Keratinocyte (primary cell): Measurements from ENCODE around the gene EYS. TPM values are rescaled to one million over a fixed set of nuclear protein-coding genes. Genes with fewer than 3 reads are reported as not detected.

ENCODE experiments used
- DNase-seq: peaks from one replicate; pipeline ENCODE4 v3.0.0-alpha.2; 2011; ENCODE audit warnings: low read depth, missing footprints, low spot score
- FAIRE-seq: peaks from 2 replicates; lab custom pipeline; 2011; peaks lifted over from hg19 to GRCh38; lab: Jason Lieb, UNC
- H2AFZ ChIP-seq: 2 replicates; pipeline ENCODE4 v1.6.0; 2012; ENCODE audit warnings: low read length, control low read depth, inconsistent platforms; ENCODE audit not compliant: control insufficient read depth
- H3K27ac ChIP-seq: 2 replicates; pipeline ENCODE4 v1.5.1; 2011; ENCODE audit warnings: low read length; ENCODE audit not compliant: control insufficient read depth, insufficient read depth
- H3K27me3 ChIP-seq: 3 replicates; pipeline ENCODE4 v1.6.0; 2011; ENCODE audit warnings: low read length; ENCODE audit not compliant: control insufficient read depth, insufficient read depth; ENCODE audit errors: extremely low read depth
- H3K36me3 ChIP-seq, 2 experiments: 2 replicates in 1 of 2; 3 replicates in 1 of 2; pipeline ENCODE4 v1.5.1; 2011; ENCODE audit warnings: low read length in 2 of 2, mild to moderate bottlenecking in 1 of 2; ENCODE audit not compliant: control insufficient read depth in 2 of 2, insufficient read depth in 2 of 2; ENCODE audit errors: extremely low read depth in 1 of 2
- H3K4me1 ChIP-seq: 3 replicates; pipeline ENCODE4 v1.5.1; 2011; ENCODE audit warnings: low read length; ENCODE audit not compliant: control insufficient read depth, insufficient read depth; ENCODE audit errors: extremely low read depth
- H3K4me2 ChIP-seq: 3 replicates; pipeline ENCODE4 v1.6.0; 2011; ENCODE audit warnings: low read depth, low read length; ENCODE audit not compliant: control insufficient read depth, insufficient read depth; ENCODE audit errors: extremely low read depth
- H3K4me3 ChIP-seq, 3 experiments: fragments of 200-600 bp in 1 of 3; sonication (generic) in 1 of 3; 2 replicates in 2 of 3; 3 replicates in 1 of 3; pipeline ENCODE4 v1.5.1; 2011 to 2016; ENCODE audit warnings: low read length in 3 of 3, mild to moderate bottlenecking in 3 of 3, control low read depth in 2 of 3, inconsistent platforms in 1 of 3, low read depth in 1 of 3, mixed read lengths in 1 of 3, mixed run types in 1 of 3, moderate library complexity in 1 of 3; ENCODE audit not compliant: control insufficient read depth in 2 of 3, insufficient read depth in 2 of 3; ENCODE audit errors: extremely low read depth in 1 of 3
- H3K79me2 ChIP-seq: 2 replicates; pipeline ENCODE4 v1.6.0; 2012; ENCODE audit warnings: low read length; ENCODE audit not compliant: control insufficient read depth, insufficient read depth
- H3K9ac ChIP-seq: 3 replicates; pipeline ENCODE4 v1.6.0; 2011; ENCODE audit warnings: low read length; ENCODE audit not compliant: control insufficient read depth, insufficient read depth; ENCODE audit errors: extremely low read depth
- H3K9me1 ChIP-seq: 3 replicates; pipeline ENCODE4 v1.6.0; 2011; ENCODE audit warnings: low read length; ENCODE audit not compliant: control insufficient read depth, insufficient read depth; ENCODE audit errors: extremely low read depth
- H3K9me3 ChIP-seq: 2 replicates; pipeline ENCODE4 v1.5.1; 2012; ENCODE audit warnings: low read depth, low read length; ENCODE audit not compliant: control insufficient read depth
- H4K20me1 ChIP-seq: 3 replicates; pipeline ENCODE4 v1.6.0; 2011; ENCODE audit warnings: low read length; ENCODE audit not compliant: control insufficient read depth, insufficient read depth; ENCODE audit errors: extremely low read depth
- CTCF ChIP-seq, 3 experiments: IDR thresholded peaks in 1 of 3; conservative IDR thresholded peaks in 1 of 3; optimal IDR thresholded peaks in 1 of 3; 2 replicates in 2 of 3; 3 replicates in 1 of 3; pipeline versions ENCODE3 to v1.5.1; 2011; ENCODE audit warnings: low read length in 3 of 3, mild to moderate bottlenecking in 3 of 3, moderate library complexity in 2 of 3, control low read depth in 1 of 3, inconsistent platforms in 1 of 3; ENCODE audit not compliant: insufficient read depth in 2 of 3; ENCODE audit errors: extremely low read depth in 1 of 3
- EZH2 ChIP-seq: IDR thresholded peaks from one replicate; pipeline ENCODE4 v1.6.1; 2012; ENCODE audit warnings: inconsistent platforms, mild to moderate bottlenecking, low read length, moderate library complexity
- dilution Hi-C: fragments of 300-500 bp; cut with MboI; formaldehyde crosslinking; loops from one replicate; pipeline ENCODE4 v1.7.0; 2020; ENCODE audit warnings: low sequenced_read_pairs; ENCODE audit not compliant: extremely low pct_ligation_motif_present
- polyA plus RNA-seq, 5 experiments: library from polyadenylated mRNA; depleted of rRNA in 3 of 5; stranded (reverse) in 3 of 5; stranded (forward) in 1 of 5; unstranded in 1 of 5; fragments of >200 nt; gene quantifications; 1 replicate in 1 of 5; 2 replicates in 3 of 5; 3 replicates in 1 of 5; pipeline versions ENCODE4 v1.2.1 to v1.2.3, GENCODE V29; 2011 to 2012; ENCODE audit warnings: missing spikeins in 2 of 5, low read depth in 1 of 5, low replicate concordance in 1 of 5

The EYS gene
- polyA plus RNA-seq, 1 donor (not counting 4 experiments of a cell fraction or from before 2014, with no cell fraction given) = 0.34 TPM

GRCh38 chr6:64281167-64281566, 1425.9 kb downstream of the EYS start:
- Histone ChIP-seq H3K27me3 (no peaks in the 10 kb centered on the region), H3K27ac (no peak overlapping the region), H3K4me3 (no peak overlapping the region), H3K9me1 (no peaks in the 10 kb centered on the region), H2AFZ (no peak overlapping the region), H3K36me3 (no peaks in the 10 kb centered on the region), H3K4me2 (no peak overlapping the region), H3K9ac (no peak overlapping the region), H4K20me1 (no peaks in the 10 kb centered on the region), H3K9me3 (no peaks in the 10 kb centered on the region), H3K79me2 (no peaks in the 10 kb centered on the region), H3K4me1 (no peaks in the 10 kb centered on the region)
- DNase-seq (no peak), FAIRE-seq (no peak)
- TF ChIP-seq EZH2 = no peak
- no peak for TF ChIP-seq CTCF (optimal IDR thresholded peaks at IDR 0.05 in 1 of 3, IDR thresholded peaks at IDR 0.05 in 1 of 3, conservative IDR thresholded peaks at IDR 0.05 in 1 of 3; ENCODE audit: extremely low read depth in 1 of 3, insufficient read depth in 2 of 3, low read length in 3 of 3)
- dilution Hi-C loops = no loop called here

GRCh38 chr6:64280569-64280968, 1426.5 kb downstream of the EYS start:
- H2AFZ ChIP-seq = no peak overlapping the region
- H3K4me2 ChIP-seq = no peak overlapping the region
- no peaks in the 10 kb centered on the region for H3K9me1 ChIP-seq
- no peaks in the 10 kb centered on the region for H3K4me1 ChIP-seq
- no peak for FAIRE-seq
- H3K27me3 ChIP-seq = no peaks in the 10 kb centered on the region
- no peaks in the 10 kb centered on the region for H3K36me3 ChIP-seq
- no peak for DNase-seq
- H3K27ac ChIP-seq = no peak overlapping the region
- H3K9ac ChIP-seq = no peak overlapping the region
- H3K79me2 ChIP-seq = no peaks in the 10 kb centered on the region
- no peak overlapping the region for H3K4me3 ChIP-seq
- dilution Hi-C loops = no loop called here
- H3K9me3 ChIP-seq = no peaks in the 10 kb centered on the region
- no peaks in the 10 kb centered on the region for H4K20me1 ChIP-seq
- TF ChIP-seq EZH2 (no peak), CTCF (optimal IDR thresholded peaks at IDR 0.05 in 1 of 3, IDR thresholded peaks at IDR 0.05 in 1 of 3, conservative IDR thresholded peaks at IDR 0.05 in 1 of 3; ENCODE audit: extremely low read depth in 1 of 3, insufficient read depth in 2 of 3, low read length in 3 of 3) (peak in 2 of 3 experiments; percentile 33 to 43)
